HG03108 (cell line): ENCODE data around the gene PROB1.
"Not testable (repeated sequence)": the region's sequence is repeated elsewhere in the genome, so short reads cannot be mapped to it uniquely, and the experiment has no call there.

Experiments
- ATAC-seq: cut with Tn5 transposase; IDR thresholded peaks from one replicate; pipeline ENCODE4 v1.9.1; 2021; ENCODE audit warnings: moderate library complexity; ENCODE audit not compliant: unreplicated experiment

PROB1 gene

GRCh38 chr5:139381837-139382761 lies 12.8 kb downstream of the PROB1 start:
- no peak for ATAC-seq

DNA sequence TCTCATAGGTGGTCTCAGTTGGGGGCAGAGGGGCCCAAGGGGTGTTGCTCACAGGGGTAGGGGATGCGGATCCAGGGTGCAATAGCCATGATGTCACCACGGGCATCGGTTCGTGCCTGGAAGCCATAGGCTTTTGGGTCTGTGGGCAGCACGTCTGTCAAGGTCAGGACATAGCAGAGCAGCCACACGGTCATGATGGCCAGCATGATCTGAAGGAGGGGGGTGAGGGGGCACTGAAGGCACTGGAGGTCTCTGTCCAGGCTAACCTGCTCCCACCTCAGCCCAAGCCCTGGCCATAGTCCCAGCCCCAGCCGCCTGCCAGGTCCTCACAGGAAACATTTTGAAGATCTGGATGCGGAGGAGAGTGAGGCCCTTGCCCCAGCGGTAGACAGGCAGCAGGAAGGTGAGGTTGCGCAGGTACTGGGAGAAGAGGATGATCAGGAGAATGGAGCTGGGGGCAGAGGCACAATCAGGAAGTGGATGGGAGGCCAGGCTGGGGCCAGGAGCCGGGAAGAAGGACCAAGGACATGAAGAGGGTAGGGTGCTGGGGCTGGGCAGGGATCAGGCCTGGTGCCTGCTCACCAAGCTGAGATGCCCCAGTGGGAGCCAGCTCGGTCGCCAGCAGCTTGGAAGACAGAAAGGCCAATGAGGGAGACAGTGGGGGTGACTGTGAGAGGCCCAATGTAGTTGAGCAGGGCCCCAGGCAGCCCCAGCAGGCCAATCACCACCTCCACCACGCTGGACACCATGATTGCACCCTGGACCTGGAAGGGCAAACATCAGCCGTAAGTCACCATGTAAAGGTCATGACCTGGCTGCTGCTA lies 15.1 kb downstream of the PROB1 start:
- ATAC-seq, result no peak

- ATAC-seq, result no peak
These were observed 16.0 kb downstream of the PROB1 start for GRCh38 chr5:139378941-139379361.

DNA sequence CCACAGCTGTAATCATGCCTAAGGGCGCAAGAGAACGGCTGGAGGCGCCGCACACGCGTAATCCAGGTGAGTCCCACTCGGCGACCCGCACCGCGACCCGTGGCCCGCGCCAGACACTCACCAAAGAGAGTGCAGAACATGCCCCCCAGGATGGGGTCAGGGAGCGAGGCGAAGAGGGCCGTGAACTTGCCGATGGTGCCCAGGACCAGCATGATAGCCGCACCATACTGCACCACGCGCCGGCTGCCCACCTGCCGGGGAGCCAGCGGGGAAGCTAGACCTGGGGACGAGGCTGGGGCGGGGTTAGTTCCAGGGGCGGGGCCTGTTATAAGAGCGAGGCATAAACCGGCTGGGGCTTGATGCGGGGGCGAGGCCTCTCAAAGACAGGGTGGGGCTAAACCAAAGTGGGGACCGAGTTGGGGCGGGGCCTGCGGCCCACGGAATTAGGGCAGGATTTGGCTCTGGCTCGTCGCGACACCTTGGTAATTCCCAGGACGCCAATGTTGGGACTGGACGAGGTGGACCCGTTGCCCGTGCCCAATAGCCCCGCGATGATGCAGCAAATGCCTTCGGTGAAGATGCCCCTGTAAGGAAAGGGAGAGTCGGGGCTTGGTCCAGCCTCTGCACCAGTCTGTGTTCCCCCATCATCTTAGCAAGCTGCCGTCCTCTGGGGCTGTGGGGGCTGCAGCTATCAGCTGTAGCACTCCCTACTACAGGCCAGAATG lies 16.6 kb downstream of the PROB1 start:
- no peak for ATAC-seq

DNA sequence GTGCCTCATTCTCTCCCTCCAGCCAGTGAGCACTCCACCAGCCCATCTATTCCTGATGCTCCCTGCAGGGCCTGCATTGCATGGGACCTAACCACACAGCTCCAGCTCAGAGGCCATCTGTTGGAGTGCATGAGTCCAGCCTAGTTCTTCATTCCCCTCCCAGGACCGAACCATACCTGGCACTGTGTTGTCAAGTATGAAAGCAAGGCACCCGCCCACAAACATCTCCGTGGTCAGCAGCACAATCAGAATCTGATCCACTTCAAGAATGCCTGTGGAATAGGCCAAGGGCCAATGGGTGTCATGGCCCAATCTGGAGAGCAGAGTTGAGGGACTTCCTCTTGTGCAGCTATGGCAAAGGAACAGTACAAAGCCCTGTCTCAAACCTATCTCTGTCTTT lies 17.7 kb downstream of the PROB1 start:
- ATAC-seq, result no peak

DNA sequence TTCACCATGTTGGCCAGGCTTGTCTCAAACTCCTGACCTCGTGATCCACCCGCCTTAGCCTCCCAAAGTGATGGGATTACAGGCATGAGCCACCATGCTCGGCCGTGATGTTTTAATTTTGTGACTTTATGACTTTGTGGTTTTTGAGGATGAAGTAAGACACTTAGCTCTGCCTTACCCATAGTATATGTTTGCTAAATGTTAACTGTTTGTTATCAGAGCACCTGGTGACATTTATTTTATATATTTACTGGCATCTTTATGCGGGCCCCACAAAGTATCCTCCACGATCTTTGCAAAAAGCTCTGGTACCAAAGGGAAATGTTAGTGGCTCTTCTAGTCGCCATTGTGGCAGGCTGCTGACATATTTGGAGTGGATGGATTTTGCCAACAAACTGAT lies 18.5 kb downstream of the PROB1 start:
- ATAC-seq, result no peak

DNA sequence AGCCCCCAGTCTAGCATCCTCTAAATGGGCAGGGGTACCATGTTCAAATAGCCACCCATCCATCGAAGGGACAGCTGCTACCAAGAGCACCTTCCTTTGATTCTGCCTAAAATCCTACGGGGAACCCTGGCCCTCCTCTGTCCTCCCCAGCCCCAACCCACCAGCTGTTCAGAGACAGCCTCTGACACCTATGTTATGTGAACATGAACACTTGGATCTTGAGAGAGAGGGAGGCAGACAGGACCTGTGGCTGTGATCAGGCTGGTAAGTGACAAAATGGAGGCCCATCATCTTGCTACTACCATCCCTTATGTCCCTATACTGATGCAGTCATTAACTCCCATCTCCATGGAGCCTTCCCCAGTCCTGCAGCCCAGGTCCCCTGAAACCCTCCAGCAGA lies 20.0 kb downstream of the PROB1 start:
- ATAC-seq, result no peak

DNA sequence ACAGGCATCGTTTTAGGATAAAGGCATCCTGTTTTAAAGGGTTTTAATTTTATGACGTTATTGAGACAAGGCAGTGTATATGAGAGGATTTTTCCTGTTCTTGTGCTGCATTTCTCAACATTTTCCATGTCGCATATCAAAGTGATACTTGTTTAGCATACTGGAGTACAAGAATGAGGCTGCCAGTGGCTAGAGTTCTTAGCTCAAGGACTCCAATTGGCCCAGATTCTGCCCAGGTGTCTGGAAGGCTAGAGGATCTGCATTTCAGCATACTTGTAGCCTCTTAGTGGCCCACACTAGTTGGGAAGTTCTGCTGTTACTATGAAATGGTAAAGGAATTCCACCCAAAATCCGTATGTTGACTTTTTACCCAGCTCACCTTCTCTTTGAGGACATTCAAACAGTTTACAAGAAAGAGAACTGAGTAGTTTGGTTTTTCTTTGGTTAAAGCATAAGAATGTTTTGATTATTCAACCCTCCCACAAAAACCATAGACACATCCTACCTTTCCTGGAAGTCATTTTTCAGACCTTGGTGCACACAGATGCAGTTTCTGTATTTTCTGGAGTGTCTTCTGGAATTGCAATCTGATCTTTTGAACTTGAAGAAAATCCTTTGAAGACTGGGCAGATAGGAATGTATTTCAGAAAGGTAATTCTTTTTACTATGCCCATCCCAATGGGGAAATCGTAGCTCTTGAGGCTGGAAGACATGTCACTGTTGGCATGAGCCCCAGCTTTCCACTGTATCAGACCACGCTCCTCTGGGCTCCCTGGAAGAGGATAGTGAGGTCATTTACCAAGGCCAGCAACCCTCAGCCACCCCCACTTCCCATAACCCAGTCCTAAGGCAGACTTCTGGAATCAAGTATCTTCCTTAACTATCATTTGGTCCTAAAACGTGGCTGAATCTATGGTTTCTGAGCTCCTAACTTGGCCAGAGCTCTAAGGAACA lies 23.1 kb downstream of the PROB1 start:
- no peak for ATAC-seq

GRCh38 chr5:139369181-139369580 lies 25.7 kb downstream of the PROB1 start:
- no peak for ATAC-seq

GRCh38 chr5:139368613-139369012 lies 26.3 kb downstream of the PROB1 start:
- no peak for ATAC-seq

- no peak for ATAC-seq
These were observed 30.4 kb downstream of the PROB1 start for GRCh38 chr5:139364466-139364865.

GRCh38 chr5:139363937-139364336 lies 31.0 kb downstream of the PROB1 start:
- ATAC-seq, result no peak

- no peak for ATAC-seq
These were observed 33.0 kb downstream of the PROB1 start for GRCh38 chr5:139361835-139362429.

DNA sequence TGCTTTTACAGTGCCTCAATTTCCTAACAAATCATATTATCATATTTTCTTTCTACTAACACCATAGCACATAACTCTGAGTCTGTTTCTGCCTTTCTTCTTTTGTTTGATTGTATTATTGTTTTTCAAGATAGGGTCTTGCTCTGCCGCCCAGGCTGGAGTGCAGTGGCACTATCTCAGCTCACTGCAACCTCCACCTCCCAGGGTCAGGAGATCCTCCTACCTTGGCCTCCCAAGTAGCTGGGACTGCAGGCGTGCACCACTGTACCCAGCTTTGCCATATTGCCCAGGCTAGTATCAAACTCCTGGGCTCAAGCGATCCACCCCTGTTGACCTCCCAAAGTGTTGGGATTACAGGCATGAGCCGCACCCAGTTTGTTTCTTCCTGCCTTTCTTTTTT lies 34.5 kb downstream of the PROB1 start:
- ATAC-seq, result no peak

DNA sequence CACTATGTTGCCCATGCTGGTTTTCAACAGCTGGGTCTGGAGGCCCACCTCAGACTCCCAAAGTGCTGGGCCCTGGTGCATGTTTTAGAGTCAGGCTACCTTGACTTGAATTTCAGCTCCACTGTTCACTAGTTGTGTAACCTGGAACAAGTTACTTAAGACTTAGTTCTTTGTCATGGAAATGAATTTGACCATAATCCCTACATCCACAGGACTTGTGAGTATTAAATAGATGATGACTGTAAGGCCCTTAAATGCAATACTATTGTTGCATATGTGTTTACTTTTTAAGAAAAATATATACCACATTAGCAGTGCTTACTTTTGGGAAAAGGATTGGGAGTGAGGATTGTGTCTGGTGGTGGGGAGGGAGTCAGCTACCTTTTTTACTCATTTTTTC lies 36.8 kb downstream of the PROB1 start:
- ATAC-seq, result no peak

- ATAC-seq, result not testable (repeated sequence)
These were observed 39.0 kb downstream of the PROB1 start for GRCh38 chr5:139355900-139356299.

- ATAC-seq, result no peak
These were observed 40.7 kb downstream of the PROB1 start for GRCh38 chr5:139354186-139354585.

GRCh38 chr5:139347863-139348262 lies 47.0 kb downstream of the PROB1 start:
- ATAC-seq, result not testable (repeated sequence)

GRCh38 chr5:139345442-139345841 lies 49.5 kb downstream of the PROB1 start:
- not testable (repeated sequence) for ATAC-seq

- no peak for ATAC-seq
These were observed 50.7 kb downstream of the PROB1 start for GRCh38 chr5:139344177-139344576.
